Neuron (in vitro differentiated cells): ENCODE data around the gene FAM120B.

Source experiments
- H2AFZ ChIP-seq: one replicate; pipeline ENCODE4 v1.6.1; 2013; ENCODE audit warnings: low read depth, mild to moderate bottlenecking, inconsistent platforms, low read length, moderate library complexity
- H3K27me3 ChIP-seq: one replicate; pipeline ENCODE4 v1.6.1; 2013; ENCODE audit warnings: low read length; ENCODE audit not compliant: insufficient read depth
- H3K36me3 ChIP-seq: one replicate; pipeline ENCODE4 v1.6.1; 2013; ENCODE audit warnings: low read length; ENCODE audit not compliant: insufficient read depth
- H3K4me1 ChIP-seq: one replicate; pipeline ENCODE4 v1.6.1; 2013; ENCODE audit warnings: low read length; ENCODE audit not compliant: insufficient read depth
- H3K4me3 ChIP-seq: 2 replicates; pipeline ENCODE4 v1.5.1; 2013; ENCODE audit warnings: mild to moderate bottlenecking, low read length, moderate library complexity
- H3K9me3 ChIP-seq: one replicate; pipeline ENCODE4 v1.6.1; 2013; ENCODE audit warnings: low read length

Gene FAM120B

GRCh38 chr6:170267688-170268087, 38.9 kb upstream of the FAM120B start:
- no peaks in the 10 kb centered on the region for H3K27me3 ChIP-seq

GRCh38 chr6:170268216-170269129, 38.1 kb upstream of the FAM120B start:
- Histone ChIP-seq H3K4me3 (no peak overlapping the region), H3K9me3 (no peaks in the 10 kb centered on the region), H3K27me3 (no peaks in the 10 kb centered on the region), H3K4me1 (peaks cover 22% of the 10 kb centered on the region), H2AFZ (no peak overlapping the region), H3K36me3 (no peaks in the 10 kb centered on the region)

More at GRCh38 chr6:170267688-170268087, 38.9 kb upstream of the FAM120B start:
- Histone ChIP-seq H3K4me3 (no peak overlapping the region), H3K36me3 (no peaks in the 10 kb centered on the region), H3K9me3 (no peaks in the 10 kb centered on the region), H3K4me1 (peaks cover 22% of the 10 kb centered on the region), H2AFZ (no peak overlapping the region)

- Histone ChIP-seq H2AFZ (no peak overlapping the region), H3K36me3 (no peaks in the 10 kb centered on the region), H3K27me3 (no peaks in the 10 kb centered on the region), H3K4me3 (no peak overlapping the region), H3K4me1 (peaks cover 22% of the 10 kb centered on the region), H3K9me3 (no peaks in the 10 kb centered on the region)
Observed at GRCh38 chr6:170269151-170269845, 37.3 kb upstream of the FAM120B start.

GRCh38 chr6:170269846-170270541, 36.6 kb upstream of the FAM120B start:
- Histone ChIP-seq H3K4me3 (no peak overlapping the region), H3K9me3 (no peaks in the 10 kb centered on the region), H2AFZ (no peak overlapping the region), H3K27me3 (no peaks in the 10 kb centered on the region), H3K4me1 (peaks cover 22% of the 10 kb centered on the region), H3K36me3 (no peaks in the 10 kb centered on the region)

- Histone ChIP-seq H3K9me3 (peaks cover 2% of the 10 kb centered on the region), H3K4me1 (peaks cover 15% of the 10 kb centered on the region), H3K27me3 (no peaks in the 10 kb centered on the region), H3K4me3 (no peak overlapping the region), H2AFZ (no peak overlapping the region), H3K36me3 (no peaks in the 10 kb centered on the region)
Observed at GRCh38 chr6:170270984-170271593, 35.5 kb upstream of the FAM120B start.

- H3K4me3 ChIP-seq: no peak overlapping the region
- no peaks in the 10 kb centered on the region for H3K36me3 ChIP-seq
- no peaks in the 10 kb centered on the region for H3K27me3 ChIP-seq
- no peak overlapping the region for H2AFZ ChIP-seq
- peaks cover 11% of the 10 kb centered on the region for H3K4me1 ChIP-seq
- peaks cover 2% of the 10 kb centered on the region for H3K9me3 ChIP-seq
Observed at GRCh38 chr6:170271771-170272314, 34.7 kb upstream of the FAM120B start.

- no peaks in the 10 kb centered on the region for H3K27me3 ChIP-seq
- peaks cover 2% of the 10 kb centered on the region for H3K9me3 ChIP-seq
- H3K36me3 ChIP-seq: no peaks in the 10 kb centered on the region
- H3K4me3 ChIP-seq: no peak overlapping the region
- peaks cover 11% of the 10 kb centered on the region for H3K4me1 ChIP-seq
- H2AFZ ChIP-seq: no peak overlapping the region
Observed at GRCh38 chr6:170272341-170273065, 34.1 kb upstream of the FAM120B start.

GRCh38 chr6:170273191-170273590, 33.4 kb upstream of the FAM120B start:
- no peak overlapping the region for H2AFZ ChIP-seq
- H3K4me3 ChIP-seq: no peak overlapping the region
- peaks cover 11% of the 10 kb centered on the region for H3K4me1 ChIP-seq
- no peaks in the 10 kb centered on the region for H3K36me3 ChIP-seq
- peaks cover 2% of the 10 kb centered on the region for H3K9me3 ChIP-seq
- no peaks in the 10 kb centered on the region for H3K27me3 ChIP-seq

GRCh38 chr6:170273681-170274080, 32.9 kb upstream of the FAM120B start:
- peaks cover 2% of the 10 kb centered on the region for H3K9me3 ChIP-seq
- no peaks in the 10 kb centered on the region for H3K27me3 ChIP-seq
- no peak overlapping the region for H2AFZ ChIP-seq
- peaks cover 11% of the 10 kb centered on the region for H3K4me1 ChIP-seq
- H3K36me3 ChIP-seq: no peaks in the 10 kb centered on the region
- H3K4me3 ChIP-seq: no peak overlapping the region

- no peaks in the 10 kb centered on the region for H3K27me3 ChIP-seq
- no peak overlapping the region for H2AFZ ChIP-seq
- peaks cover 4% of the 10 kb centered on the region for H3K4me1 ChIP-seq
- H3K4me3 ChIP-seq: no peak overlapping the region
- H3K36me3 ChIP-seq: no peaks in the 10 kb centered on the region
- peaks cover 2% of the 10 kb centered on the region for H3K9me3 ChIP-seq
Observed at GRCh38 chr6:170274713-170275560, 31.6 kb upstream of the FAM120B start.

GRCh38 chr6:170276369-170277057, 30.0 kb upstream of the FAM120B start:
- Histone ChIP-seq H2AFZ (no peak overlapping the region), H3K4me3 (no peak overlapping the region), H3K9me3 (peaks cover 2% of the 10 kb centered on the region), H3K27me3 (no peaks in the 10 kb centered on the region), H3K4me1 (no peaks in the 10 kb centered on the region), H3K36me3 (peaks cover 2% of the 10 kb centered on the region)
